GM23248 (cell line): ENCODE data around the gene NAALADL2. TPM values are rescaled to one million over a fixed set of nuclear protein-coding genes. Genes with fewer than 3 reads are reported as not detected.

Experiments
- DNase-seq: peaks from one replicate; pipeline ENCODE4 v3.0.0-alpha.2; 2015
- H2AFZ ChIP-seq: fragments of 200-600 bp; sonication (generic); 2 replicates; pipeline ENCODE4 v1.6.1; 2016; ENCODE audit warnings: antibody characterized with exemption
- H3F3A ChIP-seq: fragments of 200-600 bp; sonication (generic); 2 replicates; pipeline ENCODE4 v1.6.1; 2016; ENCODE audit warnings: mild to moderate bottlenecking, antibody characterized with exemption, mixed run types; ENCODE audit not compliant: insufficient read depth
- H3K27ac ChIP-seq: fragments of 200-600 bp; sonication (generic); 2 replicates; pipeline ENCODE4 v1.5.1; 2016; ENCODE audit warnings: mild to moderate bottlenecking
- H3K27me3 ChIP-seq: fragments of 200-600 bp; sonication (generic); replicated peaks from 2 replicates; pipeline ENCODE4 v1.6.1; 2016; ENCODE audit warnings: mild to moderate bottlenecking; ENCODE audit not compliant: insufficient read depth
- H3K36me3 ChIP-seq: fragments of 200-600 bp; sonication (generic); 2 replicates; pipeline ENCODE4 v1.6.1; 2016; ENCODE audit warnings: low read depth, mild to moderate bottlenecking
- H3K4me1 ChIP-seq: fragments of 200-600 bp; sonication (generic); 2 replicates; pipeline ENCODE4 v1.6.1; 2016; ENCODE audit warnings: mild to moderate bottlenecking; ENCODE audit not compliant: insufficient read depth
- H3K4me2 ChIP-seq: fragments of 200-600 bp; sonication (generic); one replicate; pipeline ENCODE4 v1.6.1; 2016; ENCODE audit warnings: mild to moderate bottlenecking; ENCODE audit not compliant: unreplicated experiment
- H3K4me3 ChIP-seq: fragments of 200-600 bp; sonication (generic); 2 replicates; pipeline ENCODE4 v1.5.1; 2016; ENCODE audit warnings: mild to moderate bottlenecking
- H3K79me2 ChIP-seq: fragments of 200-600 bp; sonication (generic); 2 replicates; pipeline ENCODE4 v1.6.1; 2016; ENCODE audit warnings: mild to moderate bottlenecking; ENCODE audit not compliant: insufficient read depth
- H3K9ac ChIP-seq: fragments of 200-600 bp; sonication (generic); 2 replicates; pipeline ENCODE4 v1.6.1; 2016; ENCODE audit warnings: mild to moderate bottlenecking
- H3K9me2 ChIP-seq: fragments of 200-600 bp; sonication (generic); 2 replicates; pipeline ENCODE4 v1.6.1; 2016; ENCODE audit warnings: mixed run types, mild to moderate bottlenecking, moderate library complexity; ENCODE audit not compliant: insufficient read depth
- H3K9me3 ChIP-seq: fragments of 200-600 bp; sonication (generic); one replicate; pipeline ENCODE4 v1.6.1; 2017; ENCODE audit warnings: low read depth
- H4K20me1 ChIP-seq: fragments of 200-600 bp; sonication (generic); 2 replicates; pipeline ENCODE4 v1.6.0; 2016; ENCODE audit not compliant: insufficient read depth
- EZH2 ChIP-seq: fragments of 200-600 bp; sonication (generic); IDR thresholded peaks from 2 replicates; pipeline ENCODE4 v1.6.1; 2018; ENCODE audit warnings: antibody characterized with exemption, mild to moderate bottlenecking; ENCODE audit not compliant: insufficient read depth, poor library complexity, severe bottlenecking
- EZH2phosphoT487 ChIP-seq: fragments of 200-600 bp; sonication (generic); IDR thresholded peaks from 2 replicates; pipeline ENCODE4 v1.6.1; 2018; ENCODE audit warnings: antibody characterized with exemption, moderate library complexity, mild to moderate bottlenecking, low read depth; ENCODE audit not compliant: insufficient read depth
- WGBS, 2 experiments: methylation state at CpG; one replicate each; pipeline ENCODE4 v1.1.6; 2015 to 2017; ENCODE audit warnings: low lambda C conversion rate in 2 of 2, low coverage in 1 of 2; ENCODE audit errors: missing lambda C conversion rate in 2 of 2; 5-methylcytosine and 5-hydroxymethylcytosine counted together
- in situ Hi-C: fragments of 300-500 bp; cut with MboI; formaldehyde crosslinking; loops from 2 replicates; pipeline ENCODE4 v1.15.0; 2020
- polyA plus RNA-seq: library from polyadenylated mRNA; unstranded; fragments of >200 nt; fragmentation: Nextera tagmentation; extraction: Ambion mirVana; gene quantifications from 2 replicates; pipeline ENCODE4 v1.2.1, GENCODE V29; 2016
- total RNA-seq: library from RNA; depleted of rRNA; stranded (reverse); fragments of >200 nt; shearing (Covaris generic); gene quantifications from 2 replicates; pipeline ENCODE4 v1.2.3, GENCODE V29; 2014

Gene NAALADL2
- total and polyA plus RNA-seq, 2 experiments from 2014 or later, result 20.5 to 81.0 TPM

DNA sequence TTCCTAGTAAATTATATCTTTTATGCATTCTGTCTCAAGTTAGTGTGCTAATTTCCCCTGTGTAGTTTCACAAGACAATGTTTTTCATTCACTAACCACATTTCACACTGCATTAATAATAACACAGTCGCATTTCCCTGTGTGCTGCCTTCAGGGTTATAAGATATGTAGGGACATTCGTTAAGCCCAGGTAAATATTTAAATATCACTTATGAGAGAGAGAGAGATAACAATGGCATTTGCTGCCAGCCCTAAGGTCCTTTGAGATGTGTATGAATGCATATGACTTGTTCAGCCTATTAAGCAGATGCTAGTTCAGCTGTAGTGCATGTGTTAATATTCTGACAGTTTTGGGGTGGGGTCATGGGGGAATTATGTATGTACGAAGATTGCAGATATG lies 876.7 kb downstream of the NAALADL2 start:
- no peaks in the 10 kb centered on the region for H3K79me2 ChIP-seq
- no peak overlapping the region for H3K9ac ChIP-seq
- no peak for DNase-seq
- H3K9me3 ChIP-seq, result no peaks in the 10 kb centered on the region
- H3K4me1 ChIP-seq, result peaks cover 20% of the 10 kb centered on the region
- 98% methylated on average over 3 of the region's 3 CpGs for WGBS, 2 experiments
- no peak overlapping the region for H3K4me3 ChIP-seq
- no peak overlapping the region for H2AFZ ChIP-seq
- H3K27me3 ChIP-seq, result no peaks in the 10 kb centered on the region
- TF ChIP-seq EZH2, result no peak
- TF ChIP-seq EZH2phosphoT487, result no peak
- no peak overlapping the region for H3K4me2 ChIP-seq
- no peak overlapping the region for H3K27ac ChIP-seq
- H4K20me1 ChIP-seq, result no peaks in the 10 kb centered on the region
- no peaks in the 10 kb centered on the region for H3K9me2 ChIP-seq
- in situ Hi-C loops, result no loop called here
- H3F3A ChIP-seq, result no peaks in the 10 kb centered on the region
- H3K36me3 ChIP-seq, result no peaks in the 10 kb centered on the region

DNA sequence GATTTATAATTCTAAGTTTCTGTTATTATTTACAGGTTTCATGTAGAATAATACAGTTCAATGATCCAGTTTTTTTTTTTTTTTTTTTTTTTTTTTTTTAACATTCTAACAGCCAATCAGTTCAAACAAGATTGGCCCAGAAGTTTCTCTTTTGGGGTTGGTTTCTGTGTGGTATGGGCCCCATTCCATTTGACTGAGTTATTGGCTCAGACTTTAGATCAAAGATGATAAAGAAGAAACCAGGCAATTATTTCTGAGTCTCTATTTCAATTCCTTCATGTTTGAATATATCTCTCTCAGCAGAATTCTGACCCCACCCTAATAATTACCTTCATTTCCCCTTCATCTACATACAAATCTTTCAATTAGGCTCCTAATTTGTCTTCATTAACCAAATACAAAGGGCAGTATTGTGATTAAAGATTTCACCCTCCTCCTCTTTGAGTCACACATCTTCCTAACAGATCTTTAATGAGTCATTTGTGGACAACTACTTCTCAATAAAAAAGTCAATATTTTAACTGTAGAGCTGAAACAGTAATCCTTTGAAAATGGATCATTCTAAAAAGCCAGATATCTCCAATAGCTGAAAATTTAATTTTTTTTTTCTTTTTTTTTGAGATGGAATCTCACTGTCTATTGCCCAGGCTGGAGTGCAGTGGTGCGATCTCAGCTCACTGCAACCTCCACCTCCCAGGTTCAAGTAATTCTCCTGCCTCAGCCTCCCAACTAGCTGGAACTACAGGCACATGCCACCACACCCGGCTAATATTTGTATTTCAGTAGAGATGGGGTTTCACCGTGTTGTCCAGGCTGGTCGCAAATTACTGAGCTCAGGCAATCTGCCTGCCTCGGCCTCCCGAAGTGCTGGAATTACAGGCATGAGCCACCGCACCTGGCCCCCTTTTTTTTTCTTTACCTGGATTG lies 878.8 kb downstream of the NAALADL2 start:
- H3K27ac ChIP-seq, result no peak overlapping the region
- H3K4me3 ChIP-seq, result no peak overlapping the region
- no peaks in the 10 kb centered on the region for H3K9me3 ChIP-seq
- H3K27me3 ChIP-seq, result no peaks in the 10 kb centered on the region
- peak; percentile 70 for DNase-seq
- no peaks in the 10 kb centered on the region for H3K36me3 ChIP-seq
- peak overlapping the region; percentile 29 for H3K4me2 ChIP-seq
- 85 to 89% methylated on average over 7 of the region's 7 CpGs for WGBS, 2 experiments
- no peaks in the 10 kb centered on the region for H4K20me1 ChIP-seq
- in situ Hi-C loops, result no loop called here
- TF ChIP-seq EZH2, result no peak
- no peak for TF ChIP-seq EZH2phosphoT487
- peaks cover 25% of the 10 kb centered on the region for H3K4me1 ChIP-seq
- 0 out of 2 replicates have a peak, but pooled peaks cover under 1% of the 10 kb centered on the region for H3F3A ChIP-seq
- no peak overlapping the region for H3K9ac ChIP-seq
- no peak overlapping the region; the same call in 1 of the 2 replicates for H2AFZ ChIP-seq
- no peaks in the 10 kb centered on the region for H3K9me2 ChIP-seq
- H3K79me2 ChIP-seq, result no peaks in the 10 kb centered on the region

DNA sequence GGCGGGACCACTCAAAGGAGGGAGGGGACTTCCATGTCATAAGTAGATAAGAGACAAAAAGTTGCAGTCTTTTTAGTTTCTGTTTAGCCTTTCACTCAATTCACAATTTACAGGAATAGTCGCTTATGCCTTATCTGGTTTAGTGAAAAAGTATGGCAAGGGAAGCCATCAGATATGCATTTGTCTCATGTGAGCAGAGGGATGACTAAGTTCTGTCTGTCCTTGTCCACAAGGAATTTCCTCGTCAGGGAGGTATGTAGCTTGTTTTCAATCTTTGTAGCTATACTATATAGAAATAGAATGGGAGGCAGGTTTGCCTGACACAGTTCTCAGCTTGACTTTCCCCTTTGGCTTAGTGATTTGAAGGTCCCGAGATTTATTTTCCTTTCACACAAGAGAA lies 882.8 kb downstream of the NAALADL2 start:
- H3F3A ChIP-seq, result peaks cover 24% of the 10 kb centered on the region
- peak; percentile 8 for DNase-seq
- H3K9me2 ChIP-seq, result peaks cover 4% of the 10 kb centered on the region; the same call in 1 of the 2 replicates
- TF ChIP-seq EZH2phosphoT487 (no peak), EZH2 (no peak)
- no peak overlapping the region for H3K27ac ChIP-seq
- in situ Hi-C loops, result no loop called here
- H3K9me3 ChIP-seq, result no peaks in the 10 kb centered on the region
- H2AFZ ChIP-seq, result no peak overlapping the region
- no peaks in the 10 kb centered on the region for H3K79me2 ChIP-seq
- H3K36me3 ChIP-seq, result no peaks in the 10 kb centered on the region
- peak overlapping the region; percentile 15 for H3K4me2 ChIP-seq
- H4K20me1 ChIP-seq, result no peaks in the 10 kb centered on the region
- 85 to 89% methylated on average over 4 of the region's 4 CpGs for WGBS, 2 experiments
- H3K4me1 ChIP-seq, result peaks cover 31% of the 10 kb centered on the region
- H3K4me3 ChIP-seq, result no peak overlapping the region
- H3K9ac ChIP-seq, result no peak overlapping the region
- H3K27me3 ChIP-seq, result no peaks in the 10 kb centered on the region

DNA sequence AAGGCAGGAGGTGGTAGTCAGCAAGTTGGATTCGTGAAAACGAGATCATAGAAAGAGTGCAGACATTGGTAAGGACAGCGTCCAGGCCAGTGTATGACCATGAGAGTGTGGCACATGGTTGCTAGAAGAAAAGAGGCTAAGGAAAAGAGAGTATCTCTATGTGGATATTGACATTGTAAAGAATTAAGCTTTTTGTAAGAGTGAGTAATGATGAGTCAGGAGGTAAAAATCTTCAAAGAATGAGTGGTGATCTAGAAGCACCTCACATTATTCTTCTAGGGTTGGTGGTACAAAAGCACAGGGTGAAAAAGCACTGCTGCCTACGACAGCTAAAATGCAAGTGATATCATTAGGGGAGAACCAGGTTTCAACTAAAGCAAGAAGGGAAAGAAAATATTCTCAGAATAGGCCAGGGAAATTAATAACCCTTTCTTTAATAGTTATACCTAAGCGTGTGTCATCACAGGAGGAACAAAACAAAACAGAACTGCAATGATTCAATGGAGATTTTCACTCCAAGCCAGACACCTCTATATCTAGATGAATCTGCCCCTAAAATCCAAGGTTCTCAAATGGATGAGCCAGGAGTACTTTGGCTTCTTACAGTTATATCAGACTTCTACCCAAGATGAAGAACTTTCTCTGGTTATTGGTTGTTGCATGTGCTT lies 884.7 kb downstream of the NAALADL2 start:
- DNase-seq, result peak; percentile 67
- TF ChIP-seq EZH2phosphoT487, result no peak
- TF ChIP-seq EZH2, result no peak
- H3K27me3 ChIP-seq, result no peaks in the 10 kb centered on the region
- peaks cover 23% of the 10 kb centered on the region for H3K4me1 ChIP-seq
- H3K4me2 ChIP-seq, result no peak overlapping the region
- no peaks in the 10 kb centered on the region for H4K20me1 ChIP-seq
- H3K9me2 ChIP-seq, result peaks cover 4% of the 10 kb centered on the region; the same call in 1 of the 2 replicates
- no peak overlapping the region for H3K4me3 ChIP-seq
- H3F3A ChIP-seq, result peaks cover 24% of the 10 kb centered on the region
- no peaks in the 10 kb centered on the region for H3K36me3 ChIP-seq
- no peaks in the 10 kb centered on the region for H3K79me2 ChIP-seq
- H2AFZ ChIP-seq, result 0 out of 2 replicates have a peak overlapping the region, but pooled peaks have one; percentile 11
- in situ Hi-C loops, result no loop called here
- no peaks in the 10 kb centered on the region for H3K9me3 ChIP-seq
- no peak overlapping the region for H3K9ac ChIP-seq
- WGBS, 2 experiments, result 62 to 69% methylated on average over 5 of the region's 5 CpGs
- no peak overlapping the region for H3K27ac ChIP-seq
